HFF-Myc (cell line): ENCODE measurements around the gene PDE6C.

ENCODE experiments used
- DNase-seq: peaks from one replicate; pipeline ENCODE4 v3.0.0-alpha.2; 2011; ENCODE audit warnings: low read depth; ENCODE audit errors: extremely low read depth
- H3K4me3 ChIP-seq: replicated peaks from 2 replicates; pipeline ENCODE4 v1.5.1; 2011; ENCODE audit warnings: low read depth, mild to moderate bottlenecking, control low read depth, low read length
- TF ChIP-seq, protein P1 (sequence below): IDR thresholded peaks from 2 replicates; pipeline ENCODE4 v1.5.1; 2012; ENCODE audit warnings: mild to moderate bottlenecking, low read depth, low read length, control low read depth; ENCODE audit errors: missing control alignments

Gene PDE6C

DNA sequence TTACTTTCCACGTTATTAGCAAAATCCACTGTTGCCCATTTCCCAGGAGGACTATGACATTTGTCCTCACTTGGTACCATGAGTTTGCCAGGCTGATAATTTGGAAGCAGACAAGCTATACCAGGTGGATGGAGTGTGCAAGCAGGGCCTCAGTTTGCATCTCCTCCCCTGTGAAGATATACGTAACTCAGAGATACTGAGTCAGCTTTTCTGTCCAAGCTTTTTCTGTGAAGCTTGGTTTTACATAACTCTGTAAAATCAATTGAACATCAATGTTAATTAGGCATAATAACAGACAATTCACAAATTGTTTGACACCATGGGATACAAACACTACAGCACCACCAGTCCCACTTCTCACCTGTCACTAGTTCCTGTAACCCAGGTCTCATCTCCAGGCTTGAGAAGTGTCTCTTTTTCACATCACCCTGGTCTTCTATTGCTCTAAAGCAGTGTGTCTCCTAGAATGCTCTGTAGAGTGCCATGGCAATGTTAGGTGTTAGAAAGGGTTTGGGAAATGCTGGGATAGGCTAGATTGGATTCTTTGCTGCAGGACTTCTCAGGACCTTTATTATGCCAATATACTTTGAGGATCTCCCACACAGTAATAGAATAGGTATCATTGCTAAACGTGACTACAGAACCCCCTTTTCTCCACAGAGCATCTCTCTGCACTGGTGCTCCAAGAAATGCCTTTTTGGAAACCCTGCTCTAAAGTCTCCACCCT, 32.2 kb upstream of the PDE6C start:
- no peak overlapping the region for H3K4me3 ChIP-seq
- TF ChIP-seq, protein P1, sequence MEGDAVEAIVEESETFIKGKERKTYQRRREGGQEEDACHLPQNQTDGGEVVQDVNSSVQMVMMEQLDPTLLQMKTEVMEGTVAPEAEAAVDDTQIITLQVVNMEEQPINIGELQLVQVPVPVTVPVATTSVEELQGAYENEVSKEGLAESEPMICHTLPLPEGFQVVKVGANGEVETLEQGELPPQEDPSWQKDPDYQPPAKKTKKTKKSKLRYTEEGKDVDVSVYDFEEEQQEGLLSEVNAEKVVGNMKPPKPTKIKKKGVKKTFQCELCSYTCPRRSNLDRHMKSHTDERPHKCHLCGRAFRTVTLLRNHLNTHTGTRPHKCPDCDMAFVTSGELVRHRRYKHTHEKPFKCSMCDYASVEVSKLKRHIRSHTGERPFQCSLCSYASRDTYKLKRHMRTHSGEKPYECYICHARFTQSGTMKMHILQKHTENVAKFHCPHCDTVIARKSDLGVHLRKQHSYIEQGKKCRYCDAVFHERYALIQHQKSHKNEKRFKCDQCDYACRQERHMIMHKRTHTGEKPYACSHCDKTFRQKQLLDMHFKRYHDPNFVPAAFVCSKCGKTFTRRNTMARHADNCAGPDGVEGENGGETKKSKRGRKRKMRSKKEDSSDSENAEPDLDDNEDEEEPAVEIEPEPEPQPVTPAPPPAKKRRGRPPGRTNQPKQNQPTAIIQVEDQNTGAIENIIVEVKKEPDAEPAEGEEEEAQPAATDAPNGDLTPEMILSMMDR, result no peak
- DNase-seq, result no peak

DNA sequence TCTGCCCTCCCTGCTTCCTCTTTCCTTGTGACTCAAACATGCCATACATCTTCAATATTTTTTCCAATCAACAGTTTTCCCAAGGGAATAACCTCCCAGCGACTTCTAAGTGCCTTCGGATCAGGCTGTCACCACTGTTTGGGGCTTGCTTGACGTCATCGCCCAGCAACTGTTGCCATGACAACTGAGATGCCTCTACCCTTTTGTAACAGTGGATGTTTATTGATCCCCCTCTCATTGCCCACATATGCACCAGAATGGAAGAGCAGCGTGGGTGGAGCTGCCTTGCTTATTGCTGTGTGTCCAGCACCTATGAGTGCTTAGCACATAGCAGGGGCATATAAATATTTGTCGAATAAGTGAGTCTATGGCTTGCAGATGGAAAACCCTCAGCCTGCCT, 31.5 kb upstream of the PDE6C start:
- no peak overlapping the region for H3K4me3 ChIP-seq
- TF ChIP-seq, protein P1, result no peak
- peak; percentile 40 for DNase-seq

DNA sequence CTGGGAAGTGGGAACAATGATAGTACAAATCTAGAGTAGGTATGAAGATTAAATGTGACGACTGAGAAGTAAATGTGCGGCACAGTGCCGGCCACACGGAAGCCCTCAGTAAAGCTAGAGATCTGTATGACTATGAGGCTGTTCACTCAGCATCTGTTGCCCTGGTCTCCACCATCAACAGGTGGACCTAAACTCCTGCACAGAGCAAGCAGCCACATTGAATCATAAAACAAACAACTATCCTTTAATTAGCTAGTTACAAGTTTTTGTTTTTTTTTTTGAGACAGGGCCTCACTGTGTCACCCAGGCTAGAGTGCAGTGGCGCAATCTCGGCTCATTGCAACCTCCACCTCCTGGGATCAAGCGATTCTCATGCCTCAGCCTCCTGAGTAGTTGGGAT, 27.9 kb upstream of the PDE6C start:
- TF ChIP-seq, protein P1, result no peak
- DNase-seq, result no peak
- H3K4me3 ChIP-seq, result no peak overlapping the region

DNA sequence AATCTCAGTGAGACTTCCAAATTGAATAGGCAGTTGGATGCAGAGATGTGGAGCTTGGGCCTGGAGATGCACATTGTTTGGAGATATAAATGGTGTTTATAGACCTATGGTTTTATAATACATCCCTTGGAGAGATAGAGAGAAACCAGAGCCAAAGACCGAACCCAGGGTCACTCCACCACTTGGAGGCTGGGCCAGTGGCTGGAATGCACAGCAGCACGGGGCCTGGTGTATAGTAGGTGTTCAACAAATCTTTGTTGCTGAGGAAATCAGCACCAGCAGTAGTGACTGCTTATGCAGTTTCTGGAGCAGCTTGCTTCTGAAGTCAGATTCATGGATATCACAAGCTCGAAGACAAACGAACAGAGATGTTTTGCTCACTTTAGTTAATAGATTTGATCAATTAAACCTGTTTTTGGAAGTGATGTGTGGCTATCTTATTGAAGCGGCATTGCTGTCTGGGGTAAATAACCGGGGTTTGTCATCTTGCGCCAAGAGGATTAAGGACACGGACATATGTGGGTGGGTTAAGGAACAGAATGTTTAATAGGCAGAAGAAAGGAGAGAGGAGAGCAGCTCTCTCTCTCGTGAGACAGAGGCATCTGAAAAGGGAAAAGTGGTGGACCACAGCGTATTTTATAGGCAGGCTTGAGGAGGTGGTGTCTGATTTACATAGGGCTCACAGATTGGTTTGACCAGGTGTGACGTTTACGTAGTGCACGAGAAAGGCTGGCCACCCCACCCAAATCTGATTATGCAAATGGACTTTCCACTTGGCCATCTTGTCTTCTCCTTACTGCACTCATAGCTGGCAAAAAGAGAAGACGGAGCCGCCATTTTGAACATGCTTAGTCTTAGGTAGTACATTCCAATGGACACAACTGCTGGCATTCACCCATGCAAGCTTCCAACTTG, 22.4 kb upstream of the PDE6C start:
- TF ChIP-seq, protein P1, result no peak
- H3K4me3 ChIP-seq, result no peak overlapping the region
- peak; percentile 11 for DNase-seq

DNA sequence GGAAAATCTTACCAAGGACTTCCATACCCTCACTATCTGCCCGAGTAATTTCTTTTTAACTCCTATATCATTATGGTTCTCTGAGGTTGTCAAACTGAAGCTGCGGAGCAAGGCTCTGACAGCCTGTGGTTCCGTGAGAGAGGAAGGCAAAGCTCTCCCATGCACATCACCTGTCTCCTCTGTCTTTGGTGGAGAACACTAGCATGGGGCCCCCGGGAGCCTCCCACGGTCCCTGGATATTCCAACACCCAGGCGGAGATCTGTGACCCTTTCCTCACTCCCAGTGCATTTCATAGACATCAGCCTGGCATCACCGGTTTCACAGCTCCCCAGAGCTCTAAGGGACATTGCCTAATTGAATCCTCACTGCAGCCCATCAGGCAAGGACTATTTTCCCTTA, 21.7 kb upstream of the PDE6C start:
- H3K4me3 ChIP-seq, result no peak overlapping the region
- TF ChIP-seq, protein P1, result no peak
- no peak for DNase-seq

DNA sequence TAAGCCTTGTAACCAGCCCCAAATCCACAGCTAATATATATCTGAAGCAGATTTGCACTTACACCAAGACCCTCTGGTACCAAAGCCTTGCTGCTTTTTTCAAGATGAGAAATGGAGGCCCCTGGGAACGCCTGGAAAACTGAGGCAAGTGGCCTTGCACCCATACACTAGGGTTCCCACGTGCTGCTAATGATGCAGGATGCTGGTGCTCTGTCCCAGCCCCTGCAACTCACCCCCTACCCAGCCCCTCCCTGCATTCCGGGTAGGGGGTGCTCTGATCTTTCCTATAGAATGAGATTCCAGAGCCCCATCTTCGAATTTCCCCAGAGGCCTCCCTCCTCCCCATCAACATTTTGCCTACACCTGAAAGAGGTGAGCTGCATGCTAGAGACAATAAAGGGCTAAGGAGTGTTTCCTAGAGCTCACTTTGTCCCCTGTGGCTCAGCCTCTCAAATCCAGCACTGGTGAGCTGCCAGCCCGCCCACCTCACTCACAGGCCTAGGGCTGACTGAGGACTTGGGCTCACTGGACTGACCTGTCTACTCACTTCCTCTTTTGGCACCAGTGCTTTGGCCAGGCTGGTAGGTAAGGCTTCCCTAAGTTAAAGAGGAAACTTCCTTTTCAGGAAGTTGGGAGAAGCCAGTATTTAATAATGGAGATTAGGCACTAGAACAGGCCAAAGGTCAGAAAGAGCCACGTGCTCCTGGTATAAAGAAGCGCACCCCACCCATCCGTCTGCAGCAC, 21.1 kb upstream of the PDE6C start:
- no peak overlapping the region for H3K4me3 ChIP-seq
- no peak for DNase-seq
- TF ChIP-seq, protein P1, result no peak
